ENCODE measurements around the gene GARNL3.

DNA sequence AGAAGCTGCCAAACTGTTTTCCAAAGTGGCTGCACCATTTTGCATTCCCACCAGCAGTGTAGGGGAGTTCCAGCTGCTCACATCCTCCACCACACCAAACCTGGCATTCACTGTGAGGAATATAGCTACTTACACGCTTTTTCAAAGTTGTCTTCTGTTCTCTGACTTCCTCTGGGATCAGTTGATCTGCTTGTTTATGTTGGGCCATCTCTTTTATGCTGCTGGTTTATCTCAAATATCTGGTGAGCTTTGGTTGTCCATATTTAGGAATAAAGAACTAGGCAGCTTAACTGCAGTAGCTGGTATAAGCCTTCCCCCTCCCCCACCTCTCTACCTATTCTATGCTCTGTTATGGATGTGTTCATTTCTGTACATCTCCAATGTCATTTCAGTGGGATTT is 151.1 kb downstream of the GARNL3 start:
- TF ChIP-seq EZH2phosphoT487 (IDR thresholded peaks at IDR 0.05) (no peak), CTCF (IDR thresholded peaks at IDR 0.05) (no peak), EZH2 (IDR thresholded peaks at IDR 0.05) (no peak)
